ENCODE measurements around the gene MMP23B. TPM values are rescaled to one million over a fixed set of nuclear protein-coding genes. Genes with fewer than 3 reads are reported as not detected.
"Not testable (repeated sequence)": the region's sequence is repeated elsewhere in the genome, so short reads cannot be mapped to it uniquely, and the experiment has no call there.

The MMP23B gene
- total RNA-seq, 2 experiments from 2014 or later = 1.8 to 2.3 TPM

GRCh38 chr1:1664318-1664717 lies 32.3 kb downstream of the MMP23B start:
- POLR2A ChIA-PET; H3K27ac Mint-ChIP-seq; DNase-seq; H3K36me3 Mint-ChIP-seq (ENCODE audit: low read depth); H3K4me3 Mint-ChIP-seq; H3K27me3 Mint-ChIP-seq; H3K9me3 Mint-ChIP-seq: not testable (repeated sequence)
- CTCF ChIA-PET = interaction anchor here (1.1 to 3.1 kb wide), 2 partner anchors 10 to 65 kb away, joined by 4 to 13 read pairs; no protein-coding TSS in a partner anchor
- H3K4me1 Mint-ChIP-seq = peaks cover 19% of the 10 kb centered on the region

- Mint-ChIP-seq H3K36me3 (ENCODE audit: low read depth) (peaks cover 7% of the 10 kb centered on the region), H3K9me3 (no peaks in the 10 kb centered on the region), H3K4me3 (no peak overlapping the region), H3K4me1 (peaks cover 19% of the 10 kb centered on the region), H3K27ac (no peak overlapping the region), H3K27me3 (no peaks in the 10 kb centered on the region)
- DNase-seq = no peak
- POLR2A ChIA-PET = no interaction called here
- CTCF ChIA-PET = interaction anchor here (0.8 to 3.1 kb wide), 5 partner anchors 11 to 64 kb away, joined by 3 to 13 read pairs (median 4); no protein-coding TSS in a partner anchor
Measured at GRCh38 chr1:1664941-1665814, 33.2 kb downstream of the MMP23B start.

GRCh38 chr1:1665815-1666251 lies 33.9 kb downstream of the MMP23B start:
- H3K4me3 Mint-ChIP-seq = no peak overlapping the region
- CTCF ChIA-PET = interaction anchor here (0.8 to 3.1 kb wide), 4 partner anchors 12 to 63 kb away, joined by 3 to 13 read pairs (median 4); no protein-coding TSS in a partner anchor
- H3K9me3 Mint-ChIP-seq = no peaks in the 10 kb centered on the region
- peak; percentile 17 for DNase-seq
- H3K27ac Mint-ChIP-seq = no peak overlapping the region
- H3K36me3 Mint-ChIP-seq (ENCODE audit: low read depth) = peaks cover 7% of the 10 kb centered on the region
- POLR2A ChIA-PET = no interaction called here
- H3K27me3 Mint-ChIP-seq = no peaks in the 10 kb centered on the region
- H3K4me1 Mint-ChIP-seq = peaks cover 19% of the 10 kb centered on the region

- POLR2A ChIA-PET = no interaction called here
- Mint-ChIP-seq H3K9me3 (no peaks in the 10 kb centered on the region), H3K4me1 (peaks cover 16% of the 10 kb centered on the region), H3K4me3 (no peak overlapping the region), H3K36me3 (ENCODE audit: low read depth) (peaks cover 7% of the 10 kb centered on the region), H3K27ac (no peak overlapping the region), H3K27me3 (no peaks in the 10 kb centered on the region)
- CTCF ChIA-PET = interaction anchor here (0.8 to 3.1 kb wide), 4 partner anchors 11 to 62 kb away, joined by 3 to 13 read pairs (median 4); no protein-coding TSS in a partner anchor
- no peak for DNase-seq
Measured at GRCh38 chr1:1666526-1666925, 34.6 kb downstream of the MMP23B start.

GRCh38 chr1:1669468-1670440 lies 37.8 kb downstream of the MMP23B start:
- peaks cover 11% of the 10 kb centered on the region for H3K36me3 Mint-ChIP-seq (ENCODE audit: low read depth)
- H3K4me1 Mint-ChIP-seq = peaks cover 5% of the 10 kb centered on the region
- no peaks in the 10 kb centered on the region for H3K27me3 Mint-ChIP-seq
- no peak overlapping the region for H3K4me3 Mint-ChIP-seq
- no peaks in the 10 kb centered on the region for H3K9me3 Mint-ChIP-seq
- CTCF ChIA-PET = interaction anchor here (1.0 kb wide), 2 partner anchors 15 to 239 kb away, joined by 3 read pairs; no protein-coding TSS in a partner anchor
- DNase-seq = no peak
- H3K27ac Mint-ChIP-seq = peak overlapping the region; percentile 13
- POLR2A ChIA-PET = interaction anchor here (0.9 kb wide), 1 partner anchor 9 kb away, joined by 3 read pairs; no protein-coding TSS in a partner anchor

GRCh38 chr1:1670866-1671265 lies 38.9 kb downstream of the MMP23B start:
- no peaks in the 10 kb centered on the region for H3K27me3 Mint-ChIP-seq
- ChIA-PET POLR2A (no interaction called here), CTCF (no interaction called here)
- H3K36me3 Mint-ChIP-seq (ENCODE audit: low read depth) = peaks cover 11% of the 10 kb centered on the region
- no peaks in the 10 kb centered on the region for H3K9me3 Mint-ChIP-seq
- no peak for DNase-seq
- H3K4me3 Mint-ChIP-seq = no peak overlapping the region
- H3K4me1 Mint-ChIP-seq = peaks cover 5% of the 10 kb centered on the region
- no peak overlapping the region for H3K27ac Mint-ChIP-seq

- ChIA-PET POLR2A (no interaction called here), CTCF (no interaction called here)
- no peak for DNase-seq
- no peaks in the 10 kb centered on the region for H3K27me3 Mint-ChIP-seq
- H3K36me3 Mint-ChIP-seq (ENCODE audit: low read depth) = peaks cover 10% of the 10 kb centered on the region
- H3K27ac Mint-ChIP-seq = peak overlapping the region; percentile 36
- H3K4me1 Mint-ChIP-seq = peaks cover 5% of the 10 kb centered on the region
- no peaks in the 10 kb centered on the region for H3K9me3 Mint-ChIP-seq
- no peak overlapping the region for H3K4me3 Mint-ChIP-seq
Measured at GRCh38 chr1:1671365-1672119, 39.6 kb downstream of the MMP23B start.

- ChIA-PET CTCF (no interaction called here), POLR2A (no interaction called here)
- H3K27me3 Mint-ChIP-seq = no peaks in the 10 kb centered on the region
- no peak overlapping the region for H3K4me3 Mint-ChIP-seq
- H3K36me3 Mint-ChIP-seq (ENCODE audit: low read depth) = peaks cover 9% of the 10 kb centered on the region
- DNase-seq = no peak
- H3K9me3 Mint-ChIP-seq = no peaks in the 10 kb centered on the region
- peaks cover 6% of the 10 kb centered on the region for H3K4me1 Mint-ChIP-seq
- no peak overlapping the region for H3K27ac Mint-ChIP-seq
Measured at GRCh38 chr1:1672181-1672965, 40.4 kb downstream of the MMP23B start.

GRCh38 chr1:1674806-1675205 lies 42.8 kb downstream of the MMP23B start:
- H3K27me3 Mint-ChIP-seq; H3K27ac Mint-ChIP-seq; H3K9me3 Mint-ChIP-seq; DNase-seq; CTCF ChIA-PET; POLR2A ChIA-PET; H3K36me3 Mint-ChIP-seq (ENCODE audit: low read depth); H3K4me3 Mint-ChIP-seq: not testable (repeated sequence)
- peaks cover 25% of the 10 kb centered on the region for H3K4me1 Mint-ChIP-seq

GRCh38 chr1:1675218-1675617 lies 43.2 kb downstream of the MMP23B start:
- H3K27ac Mint-ChIP-seq; H3K9me3 Mint-ChIP-seq; H3K27me3 Mint-ChIP-seq; CTCF ChIA-PET; H3K36me3 Mint-ChIP-seq (ENCODE audit: low read depth); POLR2A ChIA-PET; H3K4me3 Mint-ChIP-seq; DNase-seq: not testable (repeated sequence)
- H3K4me1 Mint-ChIP-seq = peaks cover 25% of the 10 kb centered on the region

- POLR2A ChIA-PET; DNase-seq; H3K4me3 Mint-ChIP-seq; H3K36me3 Mint-ChIP-seq (ENCODE audit: low read depth); CTCF ChIA-PET; H3K9me3 Mint-ChIP-seq; H3K27ac Mint-ChIP-seq; H3K27me3 Mint-ChIP-seq: not testable (repeated sequence)
- peaks cover 25% of the 10 kb centered on the region for H3K4me1 Mint-ChIP-seq
Measured at GRCh38 chr1:1676087-1676486, 44.1 kb downstream of the MMP23B start.

All from activated CD4-positive, alpha-beta T cell treated with anti-CD3 and anti-CD28 coated beads, Interleukin-2, amount 10 ng/mL, durations not matched to agents 7 days and 5 days (primary cell).